WTC11 (cell line): ENCODE results near the gene ENTR1.

Source experiments
- ETV6 ChIP-seq: sonication (generic); formaldehyde crosslinking; IDR thresholded peaks from 2 replicates; pipeline ENCODE4 v1.8.1; 2022; ENCODE audit warnings: mild to moderate bottlenecking, missing genetic modification reagents
- NR2C2 ChIP-seq: sonication (generic); formaldehyde crosslinking; IDR thresholded peaks from 2 replicates; pipeline ENCODE4 v1.8.0; 2022; ENCODE audit warnings: mild to moderate bottlenecking, missing genetic modification reagents
- TF ChIP-seq, protein P1 (sequence below): fragments of 200-600 bp; IDR thresholded peaks from 2 replicates; pipeline ENCODE4 v1.8.0; 2022; ENCODE audit warnings: antibody characterized with exemption

DNA sequence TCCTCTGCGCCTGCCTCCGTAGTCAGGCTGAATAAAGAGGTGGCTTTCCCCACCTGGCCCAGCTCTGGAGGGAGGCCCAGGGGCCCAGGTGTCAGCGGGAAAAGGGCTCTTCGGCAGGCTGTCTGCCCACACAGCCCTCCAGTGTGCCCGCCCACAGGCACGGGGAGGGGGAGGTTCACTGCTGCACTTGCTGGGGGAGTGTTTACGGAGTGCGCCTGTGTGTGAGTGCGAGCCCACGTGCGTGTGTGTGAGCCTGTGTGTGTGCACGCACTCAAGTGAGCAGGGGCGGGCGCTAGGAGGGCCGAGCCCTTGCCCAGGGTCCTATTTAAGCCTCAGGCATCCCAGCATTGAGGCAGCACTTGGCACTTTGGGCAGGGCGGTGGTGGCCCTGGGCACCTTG lies 57.7 kb downstream of the ENTR1 start:
- TF ChIP-seq NR2C2 (no peak), ETV6 (CRISPR knock-in tag) (no peak)
- TF ChIP-seq, protein P1, sequence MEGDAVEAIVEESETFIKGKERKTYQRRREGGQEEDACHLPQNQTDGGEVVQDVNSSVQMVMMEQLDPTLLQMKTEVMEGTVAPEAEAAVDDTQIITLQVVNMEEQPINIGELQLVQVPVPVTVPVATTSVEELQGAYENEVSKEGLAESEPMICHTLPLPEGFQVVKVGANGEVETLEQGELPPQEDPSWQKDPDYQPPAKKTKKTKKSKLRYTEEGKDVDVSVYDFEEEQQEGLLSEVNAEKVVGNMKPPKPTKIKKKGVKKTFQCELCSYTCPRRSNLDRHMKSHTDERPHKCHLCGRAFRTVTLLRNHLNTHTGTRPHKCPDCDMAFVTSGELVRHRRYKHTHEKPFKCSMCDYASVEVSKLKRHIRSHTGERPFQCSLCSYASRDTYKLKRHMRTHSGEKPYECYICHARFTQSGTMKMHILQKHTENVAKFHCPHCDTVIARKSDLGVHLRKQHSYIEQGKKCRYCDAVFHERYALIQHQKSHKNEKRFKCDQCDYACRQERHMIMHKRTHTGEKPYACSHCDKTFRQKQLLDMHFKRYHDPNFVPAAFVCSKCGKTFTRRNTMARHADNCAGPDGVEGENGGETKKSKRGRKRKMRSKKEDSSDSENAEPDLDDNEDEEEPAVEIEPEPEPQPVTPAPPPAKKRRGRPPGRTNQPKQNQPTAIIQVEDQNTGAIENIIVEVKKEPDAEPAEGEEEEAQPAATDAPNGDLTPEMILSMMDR: no peak
